ENCODE measurements around the gene FEZ2. TPM values are rescaled to one million over a fixed set of nuclear protein-coding genes. Genes with fewer than 3 reads are reported as not detected.

Gene FEZ2
- total and polyA plus RNA-seq, 2 of the 8 experiments (the other 6 are each of a cell fraction or from before 2014, with no cell fraction given), result 7.5 to 16.4 TPM

- H4K91ac ChIP-seq (replicated peaks; ENCODE audit: insufficient read length, low read length), result no peak overlapping the region
- no peak overlapping the region for H3K4me3 ChIP-seq (ENCODE audit: extremely low read depth in 1 of 4, insufficient read depth in 2 of 4, low read depth in 3 of 4, low read length in 4 of 4)
- no peak overlapping the region for H2BK5ac ChIP-seq (ENCODE audit: low read depth, low read length)
- H2AFZ ChIP-seq (ENCODE audit: low read length), result no peak overlapping the region
- WGBS, 2 experiments (ENCODE audit: extremely low coverage in 1 of 2, insufficient coverage in 1 of 2, insufficient read length in 1 of 2, insufficient replicate concordance in 2 of 2, low coverage in 1 of 2, low lambda C conversion rate in 2 of 2, missing lambda C conversion rate in 1 of 2), result 81% methylated on average over 11 of the region's 11 CpGs; no CpG with 5 or more reads in 1 of the 2 experiments
- H3K27me3 ChIP-seq (replicated peaks in 1 of 4; ENCODE audit: control insufficient read depth in 3 of 4, extremely low read depth in 1 of 4, insufficient read depth in 3 of 4, low read length in 3 of 4), result no peaks in the 10 kb centered on the region
- H2AK5ac ChIP-seq (ENCODE audit: low read depth, low read length), result no peak overlapping the region
- H4K8ac ChIP-seq (ENCODE audit: extremely low read depth, insufficient read depth, low read length), result no peak overlapping the region
- H3K4me2 ChIP-seq (ENCODE audit: insufficient read depth in 1 of 2, low read depth in 2 of 2, low read length in 2 of 2), result no peak overlapping the region
- no peaks in the 10 kb centered on the region for H3K9me3 ChIP-seq (ENCODE audit: insufficient read depth in 2 of 2, low read depth in 1 of 2, low read length in 1 of 2)
- H4K5ac ChIP-seq (ENCODE audit: insufficient read length, low read depth, low read length), result no peak overlapping the region
- H3K14ac ChIP-seq (ENCODE audit: insufficient read length), result no peak overlapping the region
- ChIA-PET POLR2A (ENCODE audit: partially characterized antibody) (interaction anchor here (1.0 kb wide), 1 partner anchor 104 kb away, joined by 3 read pairs; no protein-coding TSS in a partner anchor), CTCF (ENCODE audit: partially characterized antibody) (interaction anchor here (0.6 to 3.1 kb wide), 9 partner anchors 15 to 599 kb away, joined by 3 to 11 read pairs (median 3); no protein-coding TSS in a partner anchor)
- no peak overlapping the region for H3K23ac ChIP-seq (ENCODE audit: insufficient read length)
- H2BK12ac ChIP-seq (ENCODE audit: low read depth, low read length), result no peak overlapping the region
- H2BK20ac ChIP-seq (ENCODE audit: low read length), result no peak overlapping the region
- peaks cover 0 to 7% (median 2%) of the 10 kb centered on the region in 4 experiments; a peak in 4 of 7 replicates for H3K4me1 ChIP-seq (replicated peaks in 1 of 4; ENCODE audit: control insufficient read depth in 3 of 4, insufficient read depth in 4 of 4, low read length in 3 of 4)
- no peak overlapping the region for H3K27ac ChIP-seq (ENCODE audit: low read depth, low read length)
- no peak for DNase-seq (ENCODE audit: low read depth in 1 of 2, low spot score in 2 of 2)
- H2BK120ac ChIP-seq (replicated peaks; ENCODE audit: low read depth, low read length), result no peak overlapping the region
- no peak overlapping the region for H3K56ac ChIP-seq (replicated peaks; ENCODE audit: insufficient read length, low read depth, low read length)
- H3K4ac ChIP-seq (replicated peaks; ENCODE audit: insufficient read length, low read depth, low read length), result no peak overlapping the region
- no peak overlapping the region for H2BK15ac ChIP-seq (ENCODE audit: low read length)
- H3K9ac ChIP-seq (replicated peaks in 1 of 4; ENCODE audit: extremely low read depth in 1 of 4, low read depth in 3 of 4, low read length in 3 of 4), result no peak overlapping the region; a peak in 2 of 7 replicates
- no peaks in the 10 kb centered on the region for H3K79me2 ChIP-seq (ENCODE audit: control insufficient read depth in 1 of 2, insufficient read depth in 2 of 2, low read length in 2 of 2)
- H3K23me2 ChIP-seq (ENCODE audit: low read depth, low read length), result no peaks in the 10 kb centered on the region
- H4K20me1 ChIP-seq (replicated peaks in 1 of 2; ENCODE audit: control insufficient read depth in 1 of 2, insufficient read depth in 2 of 2, low read length in 2 of 2), result no peaks in the 10 kb centered on the region
- H3K18ac ChIP-seq (ENCODE audit: extremely low read depth, low read length), result no peak overlapping the region
- H3K36me3 ChIP-seq (ENCODE audit: control insufficient read depth in 2 of 4, insufficient read depth in 4 of 4, low read length in 3 of 4), result no peaks in the 10 kb centered on the region; a peak in 2 of 8 replicates
- no peak for FAIRE-seq
- no peaks in the 10 kb centered on the region for H3K79me1 ChIP-seq (ENCODE audit: low read depth, low read length)
- TF ChIP-seq KDM5A (IDR thresholded peaks at IDR 0.05; ENCODE audit: low read length) (no peak), POLR2A (IDR thresholded peaks at IDR 0.05; ENCODE audit: control extremely low read depth in 1 of 2, low read depth in 2 of 2, low read length in 2 of 2) (no peak), SIN3A (conservative IDR thresholded peaks at IDR 0.05 in 1 of 2, IDR thresholded peaks at IDR 0.05 in 1 of 2; ENCODE audit: low read depth in 1 of 2, low read length in 2 of 2) (no peak), SUZ12 (IDR thresholded peaks at IDR 0.05; ENCODE audit: low read length) (no peak), SRF (IDR thresholded peaks at IDR 0.05; ENCODE audit: low read depth, low read length) (no peak), JUN (IDR thresholded peaks at IDR 0.05; ENCODE audit: low read depth, low read length) (no peak), E2F6 (IDR thresholded peaks at IDR 0.05) (no peak), GTF2F1 (IDR thresholded peaks at IDR 0.05; ENCODE audit: borderline replicate concordance, low read depth, low read length) (no peak), CHD2 (IDR thresholded peaks at IDR 0.05; ENCODE audit: low read length) (no peak), KDM1A (IDR thresholded peaks at IDR 0.05; ENCODE audit: borderline replicate concordance, low read length) (no peak), SIRT6 (IDR thresholded peaks at IDR 0.05; ENCODE audit: low read length) (no peak), SAP30 (IDR thresholded peaks at IDR 0.05; ENCODE audit: insufficient read depth, insufficient replicate concordance, low read length) (no peak)
Measured at GRCh38 chr2:36559221-36559942, 38.6 kb downstream of the FEZ2 start.
